ENCODE data around the gene PRMT1. TPM values are rescaled to one million over a fixed set of nuclear protein-coding genes. Genes with fewer than 3 reads are reported as not detected.

The PRMT1 gene
- total RNA-seq, 1 donor from 2014 or later: 235 TPM

- Mint-ChIP-seq H3K27ac (ENCODE audit: unreplicated experiment) (no peak overlapping the region), H3K4me1 (ENCODE audit: low read depth, unreplicated experiment) (peaks cover 12% of the 10 kb centered on the region), H3K27me3 (ENCODE audit: low read depth, unreplicated experiment) (no peaks in the 10 kb centered on the region), H3K4me3 (ENCODE audit: unreplicated experiment) (no peak overlapping the region), H3K36me3 (ENCODE audit: low read depth, unreplicated experiment) (peaks cover 11% of the 10 kb centered on the region), H3K9me3 (ENCODE audit: unreplicated experiment) (no peaks in the 10 kb centered on the region)
- TF ChIP-seq CTCF (IDR thresholded peaks at IDR 0.05; ENCODE audit: insufficient read depth, low read depth, low read length) (no peak), EZH2 (IDR thresholded peaks at IDR 0.05; ENCODE audit: insufficient read depth, low read length) (no peak)
- Histone ChIP-seq H2AFZ (ENCODE audit: low read depth, low read length) (no peak overlapping the region), H3K79me2 (ENCODE audit: insufficient read depth, low read length) (peaks cover 7% of the 10 kb centered on the region), H3K27me3 (ENCODE audit: insufficient read depth, low read length) (no peaks in the 10 kb centered on the region), H3K4me2 (ENCODE audit: low read length) (no peak overlapping the region), H4K20me1 (ENCODE audit: insufficient read depth, low read length) (peaks cover 39% of the 10 kb centered on the region), H3K27ac (ENCODE audit: low read depth, low read length) (no peak overlapping the region), H3K9ac (ENCODE audit: low read length) (no peak overlapping the region), H3K4me3 (ENCODE audit: insufficient read depth, low read depth, low read length) (no peak overlapping the region), H3K36me3 (ENCODE audit: insufficient read depth, low read length) (peaks cover 8% of the 10 kb centered on the region), H3K4me1 (ENCODE audit: insufficient read depth, low read length) (peaks cover 15% of the 10 kb centered on the region), H3K9me3 (ENCODE audit: insufficient read depth, low read depth, low read length) (no peaks in the 10 kb centered on the region)
- DNase-seq (ENCODE audit: low read depth): no peak
- no peak for FAIRE-seq
These were observed 11.6 kb downstream of the PRMT1 start for GRCh38 chr19:49688531-49689132.

- Mint-ChIP-seq H3K9me3 (ENCODE audit: unreplicated experiment) (no peaks in the 10 kb centered on the region), H3K27me3 (ENCODE audit: low read depth, unreplicated experiment) (no peaks in the 10 kb centered on the region), H3K36me3 (ENCODE audit: low read depth, unreplicated experiment) (peaks cover 11% of the 10 kb centered on the region), H3K4me1 (ENCODE audit: low read depth, unreplicated experiment) (peaks cover 12% of the 10 kb centered on the region), H3K27ac (ENCODE audit: unreplicated experiment) (peak within 1 kb of the TSS; percentile 78), H3K4me3 (ENCODE audit: unreplicated experiment) (peak within 1 kb of the TSS; percentile 90)
- Histone ChIP-seq H3K4me2 (ENCODE audit: low read length) (peak within 1 kb of the TSS; percentile 91), H3K9me3 (ENCODE audit: insufficient read depth, low read depth, low read length) (no peaks in the 10 kb centered on the region), H3K4me1 (ENCODE audit: insufficient read depth, low read length) (peaks cover 15% of the 10 kb centered on the region), H3K36me3 (ENCODE audit: insufficient read depth, low read length) (peaks cover 5% of the 10 kb centered on the region), H3K27ac (ENCODE audit: low read depth, low read length) (no peak within 1 kb of the TSS), H3K9ac (ENCODE audit: low read length) (peak within 1 kb of the TSS; percentile 50), H2AFZ (ENCODE audit: low read depth, low read length) (peak within 1 kb of the TSS; percentile 54), H3K4me3 (ENCODE audit: insufficient read depth, low read depth, low read length) (peak within 1 kb of the TSS; percentile 57), H4K20me1 (ENCODE audit: insufficient read depth, low read length) (peaks cover 31% of the 10 kb centered on the region), H3K27me3 (ENCODE audit: insufficient read depth, low read length) (no peaks in the 10 kb centered on the region), H3K79me2 (ENCODE audit: insufficient read depth, low read length) (peaks cover 3% of the 10 kb centered on the region)
- FAIRE-seq (no peak), DNase-seq (ENCODE audit: low read depth) (no peak)
- TF ChIP-seq CTCF (IDR thresholded peaks at IDR 0.05; ENCODE audit: insufficient read depth, low read depth, low read length): peak; percentile 26
- TF ChIP-seq EZH2 (IDR thresholded peaks at IDR 0.05; ENCODE audit: insufficient read depth, low read length): peak; percentile 9
These were observed 12.3 kb downstream of the PRMT1 start, which contains the start of gene ADM5 for GRCh38 chr19:49689133-49690078. TSS of gene ADM5 (plus strand) at chr19:49689594. CDS start at chr19:49689838, 244 bp downstream.

Data from astrocyte (in vitro differentiated cells and primary cell).